Endometrial microvascular endothelial cells (primary cell): ENCODE data around the gene APCDD1L. TPM values are rescaled to one million over a fixed set of nuclear protein-coding genes. Genes with fewer than 3 reads are reported as not detected.

ENCODE experiments used
- in situ Hi-C: cut with HindIII; loops from 2 replicates; pipeline ENCODE4 v1.10.0; 2017; ENCODE audit warnings: low sequenced_read_pairs, low pct_unique_long_range_greater_than_20kb; ENCODE audit errors: inconsistent ontology term
- total RNA-seq: library from RNA; depleted of rRNA; stranded (reverse); fragments of >200 nt; gene quantifications from one replicate; pipeline ENCODE4 v1.2.3, GENCODE V29; 2015; ENCODE audit errors: inconsistent ontology term

The APCDD1L gene
- total RNA-seq, 1 donor from 2014 or later: 1.1 TPM

- in situ Hi-C loops: loop anchor here (25.0 kb wide), 1 partner anchor 236 kb away; the partner anchor contains the start of gene ANKRD60
These were observed 41.5 kb downstream of the APCDD1L start for GRCh38 chr20:58473453-58474425.

- in situ Hi-C loops: loop anchor here (25.0 kb wide), 1 partner anchor 235 kb away; the partner anchor contains the start of gene ANKRD60
These were observed 42.8 kb downstream of the APCDD1L start for GRCh38 chr20:58472273-58473018.

GRCh38 chr20:58471193-58472164 is 43.7 kb downstream of the APCDD1L start:
- in situ Hi-C loops: loop anchor here (25.0 kb wide), 1 partner anchor 234 kb away; the partner anchor contains the start of gene ANKRD60

GRCh38 chr20:58470336-58471192 is 44.6 kb downstream of the APCDD1L start:
- in situ Hi-C loops: loop anchor here (25.0 kb wide), 1 partner anchor 233 kb away; the partner anchor contains the start of gene ANKRD60

GRCh38 chr20:58469616-58470015 is 45.6 kb downstream of the APCDD1L start:
- in situ Hi-C loops: loop anchor here (25.0 kb wide), 1 partner anchor 232 kb away; the partner anchor contains the start of gene ANKRD60

GRCh38 chr20:58467572-58468527 is 47.3 kb downstream of the APCDD1L start:
- in situ Hi-C loops: loop anchor here (25.0 kb wide), 1 partner anchor 231 kb away; the partner anchor contains the start of gene ANKRD60

- in situ Hi-C loops: loop anchor here (25.0 kb wide), 1 partner anchor 230 kb away; the partner anchor contains the start of gene ANKRD60
These were observed 48.2 kb downstream of the APCDD1L start for GRCh38 chr20:58466729-58467571.

- in situ Hi-C loops: loop anchor here (25.0 kb wide), 1 partner anchor 229 kb away; the partner anchor contains the start of gene ANKRD60
These were observed 49.0 kb downstream of the APCDD1L start for GRCh38 chr20:58466095-58466708.

GRCh38 chr20:58464838-58465237 is 50.4 kb downstream of the APCDD1L start:
- in situ Hi-C loops: loop anchor here (25.0 kb wide), 1 partner anchor 228 kb away; the partner anchor contains the start of gene ANKRD60

GRCh38 chr20:58463256-58463655 is 51.9 kb downstream of the APCDD1L start:
- in situ Hi-C loops: loop anchor here (25.0 kb wide), 1 partner anchor 226 kb away; the partner anchor contains the start of gene ANKRD60

- in situ Hi-C loops: loop anchor here (25.0 kb wide), 1 partner anchor 225 kb away; the partner anchor contains the start of gene ANKRD60
These were observed 53.3 kb downstream of the APCDD1L start for GRCh38 chr20:58461899-58462298.

GRCh38 chr20:58461104-58461503 is 54.1 kb downstream of the APCDD1L start:
- in situ Hi-C loops: loop anchor here (25.0 kb wide), 1 partner anchor 224 kb away; the partner anchor contains the start of gene ANKRD60

- in situ Hi-C loops: loop anchor here (25.0 kb wide), 1 partner anchor 222 kb away; the partner anchor contains the start of gene ANKRD60
These were observed 56.0 kb downstream of the APCDD1L start for GRCh38 chr20:58459058-58459750.
